NCI-H226 (cell line): ENCODE measurements around the gene HS3ST4.

ENCODE experiments used
- DNase-seq: peaks from one replicate; pipeline ENCODE4 v3.0.0-alpha.2; 2015

The HS3ST4 gene

GRCh38 chr16:25897702-25898101 lies 205.9 kb downstream of the HS3ST4 start:
- no peak for DNase-seq

DNA sequence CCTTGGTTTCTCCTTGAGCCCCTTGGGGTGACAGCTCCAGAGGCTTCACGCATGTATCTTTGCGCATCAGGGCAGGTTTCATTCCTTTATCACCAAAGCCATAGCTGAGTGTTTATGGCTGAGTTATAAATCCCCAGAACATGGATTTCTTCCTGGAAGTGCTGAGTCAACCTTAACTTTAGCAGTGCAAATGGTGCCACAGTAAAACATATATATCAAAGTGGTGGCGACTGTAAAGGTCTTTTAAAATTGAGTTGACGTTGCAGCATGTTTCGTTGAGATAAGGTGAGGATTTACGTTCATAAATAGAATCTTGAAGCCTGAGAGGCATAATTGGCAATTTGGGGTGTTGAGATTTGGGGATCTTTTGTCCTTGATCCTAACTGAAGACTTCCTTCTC lies 214.1 kb downstream of the HS3ST4 start:
- no peak for DNase-seq

DNA sequence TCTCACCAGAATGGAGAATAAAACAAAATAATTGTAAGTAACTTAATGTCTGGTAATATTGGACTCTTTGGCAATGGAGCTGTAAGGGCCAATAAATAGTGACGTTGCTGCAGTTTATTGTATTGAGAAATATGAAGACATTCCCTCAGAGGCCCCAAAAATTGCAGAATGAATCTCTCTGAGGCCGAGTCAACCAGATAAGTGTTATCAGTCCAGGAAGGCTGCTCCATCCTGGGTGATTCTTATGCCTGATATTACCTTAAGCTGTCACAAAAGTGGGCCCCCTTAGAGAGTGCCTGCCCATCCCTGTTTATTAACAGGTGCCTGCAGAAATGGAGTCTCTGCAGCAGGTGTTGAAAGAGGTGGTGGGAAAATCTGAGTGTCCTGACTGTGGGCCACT lies 219.2 kb downstream of the HS3ST4 start:
- no peak for DNase-seq

DNA sequence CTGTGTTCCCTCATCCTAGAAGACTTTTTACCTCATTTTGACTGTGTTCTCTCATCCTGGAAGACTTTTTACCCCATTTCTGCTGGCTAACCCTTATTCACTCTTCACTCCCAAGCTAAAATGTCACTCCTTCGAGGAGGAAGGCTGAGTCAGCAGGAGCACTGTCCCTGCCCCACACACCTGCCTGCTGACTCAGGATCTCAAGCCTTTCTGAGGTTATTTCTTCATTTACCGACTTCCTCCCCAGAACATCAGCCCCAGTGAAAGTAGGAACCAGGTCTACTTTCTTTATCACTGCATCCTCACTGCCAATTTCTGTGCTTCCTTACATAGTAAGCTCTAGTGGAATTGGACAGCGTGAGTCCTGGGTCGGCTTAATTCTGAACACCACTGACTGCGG lies 220.6 kb downstream of the HS3ST4 start:
- no peak for DNase-seq

- no peak for DNase-seq
Observed at GRCh38 chr16:25914357-25914962, 222.7 kb downstream of the HS3ST4 start.

GRCh38 chr16:25916037-25916436 lies 224.3 kb downstream of the HS3ST4 start:
- no peak for DNase-seq

GRCh38 chr16:25922438-25922837 lies 230.7 kb downstream of the HS3ST4 start:
- no peak for DNase-seq

DNA sequence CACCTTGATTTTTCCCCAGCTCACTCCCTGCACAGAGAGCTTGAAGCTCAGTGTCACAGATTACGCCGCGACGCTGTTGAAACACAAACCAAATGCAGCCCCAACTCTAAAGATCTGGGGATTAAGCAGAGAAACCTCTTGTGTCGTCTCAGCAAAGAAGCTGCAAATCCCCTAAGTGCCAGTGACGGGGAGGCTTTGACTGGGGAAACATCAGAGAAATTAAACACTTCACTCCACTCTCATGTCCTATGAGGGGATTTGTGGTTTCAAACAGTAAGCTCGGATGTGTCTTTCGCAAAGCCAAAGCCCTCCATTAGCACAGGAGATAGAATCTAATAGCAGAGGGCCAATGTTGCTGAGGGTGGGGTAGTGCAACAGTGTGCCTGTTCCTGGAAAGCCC lies 233.7 kb downstream of the HS3ST4 start:
- DNase-seq: no peak

GRCh38 chr16:25931473-25932035 lies 239.8 kb downstream of the HS3ST4 start:
- no peak for DNase-seq

DNA sequence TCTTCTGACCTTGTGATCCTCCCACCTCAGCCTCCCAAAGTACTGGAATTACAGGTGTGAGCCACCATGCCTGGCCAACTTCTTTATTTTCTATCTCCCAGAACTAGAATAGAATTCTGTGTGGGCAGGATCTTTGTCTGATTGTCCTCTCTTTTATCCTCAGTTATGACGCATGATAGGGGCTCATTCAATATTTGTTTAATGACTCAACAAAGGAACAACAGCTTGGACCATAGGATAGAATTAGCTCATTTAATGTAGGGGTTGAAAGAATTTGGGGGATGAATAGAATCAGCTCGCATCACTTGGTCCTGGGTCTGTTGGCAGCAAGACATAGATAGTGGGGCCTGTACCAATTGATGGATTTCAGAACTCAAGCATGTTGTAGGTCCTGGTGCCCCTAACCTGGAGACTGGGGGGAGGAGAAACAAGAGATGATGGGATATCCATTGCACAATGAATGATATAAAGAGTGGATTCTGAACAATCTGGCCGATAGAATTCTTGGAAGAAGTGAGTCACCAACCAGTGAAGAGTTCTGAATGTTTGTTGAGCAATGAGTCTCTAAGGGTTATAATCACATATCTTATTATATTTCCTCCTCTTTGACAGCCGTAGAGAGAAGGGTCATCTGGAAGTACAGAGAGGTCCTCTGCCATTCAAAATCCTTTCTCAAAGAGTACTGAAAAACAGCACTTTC lies 250.2 kb downstream of the HS3ST4 start:
- DNase-seq: no peak

DNA sequence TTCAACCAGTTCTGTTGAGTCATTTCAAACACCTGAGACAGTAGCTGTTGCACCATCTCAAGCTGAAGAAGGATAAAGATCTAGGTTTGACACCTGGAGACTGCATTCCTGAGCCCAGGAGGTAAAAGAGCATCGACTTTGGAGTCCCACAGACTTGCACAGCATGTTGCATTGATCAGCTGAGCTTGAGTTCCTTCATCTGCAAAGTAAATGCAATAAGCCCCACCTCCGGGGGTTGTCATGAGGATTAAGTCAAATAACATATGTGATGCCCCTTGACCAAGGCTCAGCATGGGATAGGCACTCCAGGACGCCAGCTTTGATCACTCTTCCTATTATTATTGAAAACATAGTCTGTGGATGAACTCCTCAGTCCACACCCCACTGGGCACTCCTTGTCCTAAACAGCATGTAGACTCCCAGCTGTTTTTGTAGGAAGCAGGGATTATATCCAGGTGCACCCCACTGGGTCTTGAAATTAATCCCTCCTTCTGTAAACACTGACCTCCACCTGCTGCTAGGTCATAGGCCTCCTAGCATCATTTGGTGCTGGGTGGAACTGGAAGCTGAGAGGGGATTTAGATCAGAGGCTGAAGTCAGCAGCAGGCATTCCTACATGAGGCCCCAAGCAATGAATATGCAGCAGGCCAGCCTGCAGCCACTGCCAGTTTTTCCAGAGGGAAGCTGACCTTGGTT lies 259.0 kb downstream of the HS3ST4 start:
- no peak for DNase-seq

DNA sequence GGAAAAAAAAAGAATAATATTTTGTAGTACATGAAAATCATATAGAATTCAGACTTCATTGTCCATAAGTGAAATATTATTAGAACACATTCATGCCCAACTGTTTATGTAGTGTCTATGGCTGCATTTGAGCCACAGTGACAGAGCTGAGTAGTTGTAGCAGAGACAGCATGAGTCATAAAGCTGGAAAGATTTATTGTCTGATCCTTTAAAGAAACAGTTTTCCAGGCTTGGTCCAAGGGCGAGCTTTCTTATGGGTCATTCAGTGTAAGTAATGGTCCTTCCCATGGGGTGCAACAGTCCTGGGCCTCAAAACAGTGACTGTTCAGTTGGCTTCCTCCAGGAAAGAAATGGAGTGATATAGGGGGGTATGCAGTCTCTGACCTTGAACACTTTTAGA lies 260.2 kb downstream of the HS3ST4 start:
- no peak for DNase-seq

- DNase-seq: no peak
Observed at GRCh38 chr16:25952983-25953382, 261.2 kb downstream of the HS3ST4 start.

- DNase-seq: no peak
Observed at GRCh38 chr16:25957707-25958106, 265.9 kb downstream of the HS3ST4 start.

GRCh38 chr16:25959221-25959620 lies 267.5 kb downstream of the HS3ST4 start:
- no peak for DNase-seq

- no peak for DNase-seq
Observed at GRCh38 chr16:25966172-25967097, 274.7 kb downstream of the HS3ST4 start.

- no peak for DNase-seq
Observed at GRCh38 chr16:25977121-25977520, 285.4 kb downstream of the HS3ST4 start.

DNA sequence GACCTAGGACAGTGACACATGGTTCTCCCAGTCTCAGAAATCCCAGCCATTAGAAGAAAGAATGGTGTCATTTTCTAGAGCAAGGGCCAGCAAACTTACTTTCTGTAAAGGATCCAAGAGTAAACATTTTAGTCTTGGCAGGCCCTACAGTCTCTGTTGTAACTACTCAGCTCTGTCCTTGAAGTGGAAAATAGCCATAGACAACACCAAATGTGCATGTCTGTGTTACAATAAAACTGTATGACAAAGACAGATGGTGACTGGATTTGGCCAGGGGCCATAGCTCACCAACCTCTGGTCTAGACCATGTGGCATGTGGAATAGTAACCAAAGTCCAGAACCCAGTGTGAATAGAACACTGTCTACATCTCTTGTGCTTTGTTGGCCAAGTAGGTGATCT lies 286.5 kb downstream of the HS3ST4 start:
- no peak for DNase-seq

GRCh38 chr16:25988084-25988483 lies 296.3 kb downstream of the HS3ST4 start:
- no peak for DNase-seq

GRCh38 chr16:25988882-25989281 lies 297.1 kb downstream of the HS3ST4 start:
- no peak for DNase-seq

GRCh38 chr16:25996052-25996451 lies 304.3 kb downstream of the HS3ST4 start:
- no peak for DNase-seq

DNA sequence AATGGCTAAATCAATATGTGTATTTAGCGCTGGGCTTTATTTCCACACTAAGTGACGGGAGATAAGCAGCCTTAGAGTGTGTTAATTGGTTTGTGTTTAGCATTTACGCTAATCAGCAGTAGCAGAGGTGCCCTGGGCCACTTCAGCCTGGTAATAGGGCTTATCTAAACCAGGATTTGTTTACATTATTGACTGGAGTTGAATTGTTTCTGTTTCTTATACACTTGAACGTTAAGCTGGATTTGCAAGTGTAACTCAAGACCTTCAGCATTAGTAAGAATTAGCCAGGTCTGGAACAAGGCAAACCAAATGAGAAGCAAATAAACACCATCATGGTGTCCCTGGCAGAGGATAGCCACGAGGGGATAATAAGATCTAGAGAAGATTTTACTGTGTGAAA lies 313.6 kb downstream of the HS3ST4 start:
- no peak for DNase-seq

DNA sequence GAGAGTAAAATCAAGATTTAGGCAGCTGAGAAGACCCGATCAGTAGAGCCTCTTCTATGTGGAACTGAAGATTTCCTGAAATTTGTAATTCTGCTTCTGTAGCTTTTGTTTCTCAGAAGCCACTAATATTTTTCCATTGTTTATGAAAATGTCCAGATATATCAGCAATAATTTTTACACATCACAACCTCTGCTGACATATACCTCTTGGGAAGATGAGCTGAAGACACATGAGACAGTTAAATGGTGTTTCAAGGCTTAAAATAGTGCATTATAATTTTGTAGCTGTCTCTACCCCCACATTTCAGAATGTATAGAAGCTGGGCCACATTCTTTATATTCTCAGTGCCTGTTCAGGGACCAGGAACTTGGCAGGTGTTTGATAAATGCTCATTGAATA lies 320.6 kb downstream of the HS3ST4 start:
- DNase-seq: no peak
